EH (cell line): ENCODE results near the gene KRTAP5-3.
A peak's percentile ranks its signal among the peaks of the same experiment; 100 is the strongest.
"Not testable (repeated sequence)": the region's sequence is repeated elsewhere in the genome, so short reads cannot be mapped to it uniquely, and the experiment has no call there.

Experiments
- DNase-seq: peaks from one replicate; pipeline ENCODE4 v3.0.0-alpha.2; 2015; ENCODE audit warnings: low read depth

The KRTAP5-3 gene, protein sequence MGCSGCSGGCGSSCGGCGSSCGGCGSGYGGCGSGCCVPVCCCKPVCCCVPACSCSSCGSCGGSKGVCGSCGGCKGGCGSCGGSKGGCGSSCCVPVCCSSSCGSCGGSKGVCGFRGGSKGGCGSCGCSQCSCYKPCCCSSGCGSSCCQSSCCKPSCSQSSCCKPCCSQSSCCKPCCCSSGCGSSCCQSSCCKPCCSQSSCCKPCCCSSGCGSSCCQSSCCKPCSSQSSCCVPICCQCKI

DNA sequence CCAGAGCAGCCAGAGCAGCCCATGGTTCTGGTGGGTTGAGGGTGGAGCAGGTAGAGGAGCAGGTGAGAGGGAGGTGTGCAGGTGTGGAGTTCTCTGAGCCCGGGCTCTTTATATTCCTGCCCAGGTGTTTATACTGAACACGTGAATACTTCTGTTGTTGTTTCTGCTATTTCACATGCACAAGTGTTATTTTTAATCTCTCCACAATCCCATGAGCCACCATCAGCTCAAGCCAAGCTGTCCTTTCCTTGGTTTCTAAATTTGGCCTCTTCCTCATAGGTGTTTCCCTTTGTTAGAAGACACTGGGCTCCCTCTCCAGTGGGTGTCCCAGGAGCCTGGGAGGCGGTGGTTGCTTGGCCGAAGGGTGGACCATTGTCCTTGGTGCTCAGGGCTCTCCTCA is at the start of gene KRTAP5-3:
TSS of gene KRTAP5-3 (minus strand) at position 101 of the 400 bp plus-strand sequence. CDS start at position 23, 78 bp downstream.
- no peak for DNase-seq

DNA sequence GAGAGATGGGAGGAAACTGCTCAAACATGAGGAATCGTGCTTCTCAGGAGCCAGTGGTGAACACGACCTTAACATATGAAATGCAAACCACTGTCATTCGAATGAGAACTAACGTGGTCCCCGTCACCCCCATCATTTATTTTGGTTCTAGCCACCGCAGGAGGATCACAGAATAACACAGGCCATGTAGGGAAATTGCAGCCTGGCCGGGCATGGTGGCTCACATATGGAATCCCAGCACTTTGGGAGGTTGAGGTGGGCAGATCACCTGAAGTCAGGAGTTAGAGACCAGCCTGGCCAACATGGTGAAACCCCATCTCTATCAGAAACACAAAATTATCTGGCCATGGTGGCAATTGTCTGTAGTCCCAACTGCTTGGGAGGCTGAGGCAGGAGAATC is 48.4 kb upstream of the KRTAP5-3 start:
- DNase-seq = no peak

DNA sequence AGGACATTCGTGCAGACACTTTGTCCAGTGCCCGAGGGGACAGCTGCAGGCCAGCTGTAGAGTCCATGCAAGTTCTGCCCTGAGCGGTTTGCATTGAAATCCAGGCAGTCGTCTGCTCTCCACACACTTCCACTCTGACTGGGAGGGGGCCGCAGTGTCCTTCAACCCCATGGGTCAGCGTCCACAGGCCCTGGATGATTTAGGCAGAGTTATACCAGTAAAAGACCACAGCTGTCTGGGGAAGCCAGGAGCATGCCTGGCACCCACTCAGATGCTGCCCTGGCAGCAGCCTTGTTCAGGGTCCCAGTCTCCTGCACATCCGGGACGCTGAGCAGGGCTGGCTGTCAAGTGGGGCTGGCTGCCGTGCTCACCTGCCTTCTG is 47.8 kb upstream of the KRTAP5-3 start:
- no peak for DNase-seq

DNA sequence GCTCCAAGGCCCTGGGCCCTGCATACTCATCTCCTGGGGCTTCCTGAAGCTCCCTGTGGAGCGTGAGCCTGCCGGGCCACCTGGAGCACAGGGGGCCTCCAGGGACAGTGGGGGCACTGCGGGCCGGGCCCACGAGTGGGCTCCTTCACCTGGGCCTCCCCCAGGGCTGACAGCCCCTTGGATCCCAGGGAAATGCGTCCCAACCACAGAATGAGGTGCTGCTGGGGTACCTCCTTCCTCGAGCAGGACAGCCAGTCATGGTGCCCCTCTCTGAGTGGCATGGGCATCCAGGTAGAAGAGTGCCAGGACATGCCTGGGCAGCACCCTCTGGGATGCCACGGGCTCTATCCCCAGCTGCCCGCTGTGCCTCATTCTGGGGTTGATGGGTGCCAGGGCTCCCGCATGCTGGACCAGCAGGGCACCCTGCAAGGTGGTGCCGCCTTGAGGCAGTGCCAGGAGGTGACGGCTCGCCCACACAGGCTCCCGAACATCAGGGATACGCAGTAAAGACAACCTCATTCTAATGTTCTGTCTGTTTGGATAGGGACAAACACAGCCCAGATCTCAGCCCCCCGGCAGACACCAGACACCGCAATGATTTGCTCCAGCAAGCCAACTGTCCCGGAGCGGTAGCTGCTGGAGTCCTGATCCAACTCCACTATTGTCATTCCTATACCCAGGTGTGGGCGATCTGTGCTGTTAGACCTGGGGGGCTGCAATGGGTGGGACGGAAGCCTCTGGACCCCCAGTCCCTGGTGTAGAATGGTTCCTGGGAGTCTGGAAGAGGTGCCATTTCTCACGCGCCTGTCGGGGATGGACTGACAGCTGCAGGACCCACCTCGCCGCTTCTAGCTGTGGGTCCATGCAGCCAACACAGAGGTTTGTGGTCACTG is 47.2 kb upstream of the KRTAP5-3 start:
- no peak for DNase-seq

DNA sequence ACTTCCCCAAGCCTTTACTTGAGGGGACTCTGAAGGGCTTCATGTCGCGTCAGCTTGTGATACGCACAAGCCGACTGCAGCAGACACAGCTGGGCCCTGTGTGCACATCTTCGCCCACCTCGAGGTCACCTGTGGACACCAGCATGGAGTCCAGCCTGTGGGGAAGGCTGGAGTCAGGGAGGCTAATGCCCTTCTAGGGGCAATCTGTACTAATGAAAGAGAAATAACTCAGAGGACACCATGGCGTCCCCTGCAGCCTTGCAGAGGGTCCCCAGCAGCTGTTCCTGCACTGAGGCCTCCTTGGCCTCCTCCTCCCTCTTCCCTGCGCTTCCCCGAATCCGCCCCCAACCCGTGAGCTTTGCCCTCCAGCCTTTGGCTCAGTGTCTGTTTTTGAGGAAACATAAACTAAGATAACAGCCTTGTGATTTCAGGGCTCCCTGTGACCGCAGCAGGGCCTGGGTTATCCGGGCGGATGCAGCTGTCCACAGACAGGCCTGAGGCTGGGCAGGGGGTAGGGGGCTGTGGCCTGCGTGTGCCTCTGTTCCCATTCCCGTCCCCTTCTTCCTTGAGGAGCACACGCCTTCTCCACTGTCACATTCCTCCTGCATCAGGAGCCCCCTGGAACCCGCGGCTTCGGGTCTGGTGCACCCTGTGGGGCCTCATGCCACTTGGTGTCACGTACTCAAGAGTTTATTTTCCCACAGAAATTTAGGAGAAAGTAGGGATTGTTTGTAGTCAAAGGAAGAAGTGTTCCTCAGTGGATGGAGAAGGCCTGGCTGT is 46.3 kb upstream of the KRTAP5-3 start:
- no peak for DNase-seq

DNA sequence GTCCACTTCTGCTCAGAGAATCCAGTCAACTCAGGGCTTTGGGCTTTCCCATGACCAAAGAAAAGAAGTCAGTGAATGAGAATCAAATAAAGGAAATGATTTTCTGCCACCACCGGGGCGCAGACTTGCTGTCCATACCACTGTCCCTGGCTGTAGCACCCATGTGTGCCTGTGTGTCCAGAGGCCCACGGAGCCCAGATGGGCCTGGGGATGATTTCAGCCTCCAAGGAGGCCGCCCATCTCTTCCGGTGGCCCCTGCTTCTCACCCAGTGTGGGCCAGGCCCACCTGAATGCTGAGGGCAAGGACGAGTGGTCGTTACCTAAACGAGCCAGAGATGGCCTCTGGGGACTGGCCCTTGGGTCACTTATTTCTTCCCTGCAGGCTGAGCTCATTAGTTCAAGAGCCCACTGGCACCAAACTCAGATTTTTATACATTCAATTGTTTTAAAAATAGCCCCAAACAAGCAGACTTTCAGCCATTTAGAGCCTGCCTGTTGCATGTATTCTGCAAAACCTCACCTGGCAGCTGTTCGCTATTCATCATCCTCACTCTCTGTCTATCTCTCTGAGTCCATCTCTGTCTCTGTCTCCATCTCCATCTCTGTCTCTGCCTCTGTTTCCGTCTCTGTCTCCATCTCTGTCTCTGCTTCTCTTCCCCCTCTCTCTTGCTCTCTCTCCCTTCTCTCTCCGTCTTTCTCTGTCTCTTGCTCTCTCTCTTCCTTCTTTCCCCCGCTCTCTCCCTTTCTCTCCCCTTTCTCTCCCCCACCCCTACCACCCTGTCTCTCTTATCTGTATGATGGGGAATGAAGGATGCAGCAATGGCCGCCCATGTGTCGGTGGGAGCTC is 45.5 kb upstream of the KRTAP5-3 start:
- DNase-seq = no peak

DNA sequence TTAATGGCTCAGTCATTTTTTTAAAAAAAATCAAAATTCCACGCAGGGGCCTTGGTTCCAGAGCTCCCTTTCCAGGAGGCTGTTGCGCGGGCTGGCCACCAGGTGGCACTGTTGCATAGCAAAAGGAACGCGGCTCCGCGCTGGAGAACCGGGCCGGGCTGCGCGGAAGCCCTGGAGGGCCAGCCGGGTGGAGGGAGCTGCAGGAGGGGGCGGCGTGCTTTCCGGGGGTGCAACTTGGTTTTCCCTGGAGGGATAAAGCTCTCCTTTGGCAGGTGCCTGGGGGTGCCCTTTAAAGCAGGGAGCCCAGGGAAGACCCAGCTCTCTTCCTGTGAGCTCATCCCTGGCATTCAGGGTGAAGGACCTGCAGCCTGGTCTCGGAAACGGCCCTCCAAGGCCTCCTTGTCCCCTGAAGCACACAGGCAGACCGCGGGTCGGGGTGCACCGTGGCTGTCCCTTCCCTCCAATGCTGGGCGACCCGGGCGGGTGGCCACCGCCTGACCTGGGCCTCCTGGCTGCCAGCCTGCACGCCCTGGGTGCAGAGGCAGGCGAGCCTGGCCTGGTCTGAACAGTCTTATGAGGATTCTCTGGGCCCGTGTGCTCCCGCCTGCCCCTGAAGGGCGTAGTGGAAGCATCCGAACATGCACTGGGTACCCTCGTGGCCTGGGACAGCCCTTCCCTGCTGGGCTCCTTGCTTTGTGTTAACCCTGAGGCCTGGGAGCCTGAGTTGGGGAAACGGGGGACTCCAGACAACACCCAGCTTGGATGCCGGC is 44.7 kb upstream of the KRTAP5-3 start:
- peak; percentile 58 for DNase-seq

DNA sequence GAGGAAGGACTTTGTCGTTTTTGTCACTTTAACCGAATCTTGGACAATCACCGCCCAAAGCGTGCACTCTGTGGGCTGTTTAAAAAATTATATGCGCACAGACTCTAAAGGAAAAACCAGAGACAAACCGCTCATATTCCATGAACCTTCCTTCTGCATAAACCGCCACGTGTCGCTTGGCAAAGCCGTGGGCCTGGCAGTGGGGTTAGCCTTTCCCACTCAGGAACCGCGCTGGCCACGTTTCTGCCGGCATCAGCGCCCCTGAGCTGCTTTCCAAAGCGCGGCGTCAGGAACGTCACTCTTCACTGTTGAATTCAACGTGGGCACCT is 44.1 kb upstream of the KRTAP5-3 start:
- DNase-seq = no peak

DNA sequence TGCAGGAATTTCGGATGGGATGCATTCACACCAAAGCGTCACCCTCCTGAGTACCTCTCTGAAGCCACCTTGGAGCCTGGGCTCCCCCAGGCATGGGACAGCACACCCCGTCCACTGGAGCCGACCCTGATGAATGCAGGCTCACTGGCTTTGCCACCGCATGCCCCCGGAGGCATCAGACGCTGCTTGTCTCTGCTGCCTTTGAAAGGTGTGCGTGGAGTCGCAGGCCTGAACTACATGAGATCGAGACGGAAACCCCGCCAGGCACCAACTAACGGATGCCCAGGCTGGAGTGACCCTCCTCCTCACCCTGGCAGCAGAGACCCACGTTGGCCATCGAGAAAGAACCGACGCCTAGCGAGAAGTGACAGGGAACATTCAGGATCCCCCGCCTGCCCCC is 43.8 kb upstream of the KRTAP5-3 start:
- DNase-seq = no peak

DNA sequence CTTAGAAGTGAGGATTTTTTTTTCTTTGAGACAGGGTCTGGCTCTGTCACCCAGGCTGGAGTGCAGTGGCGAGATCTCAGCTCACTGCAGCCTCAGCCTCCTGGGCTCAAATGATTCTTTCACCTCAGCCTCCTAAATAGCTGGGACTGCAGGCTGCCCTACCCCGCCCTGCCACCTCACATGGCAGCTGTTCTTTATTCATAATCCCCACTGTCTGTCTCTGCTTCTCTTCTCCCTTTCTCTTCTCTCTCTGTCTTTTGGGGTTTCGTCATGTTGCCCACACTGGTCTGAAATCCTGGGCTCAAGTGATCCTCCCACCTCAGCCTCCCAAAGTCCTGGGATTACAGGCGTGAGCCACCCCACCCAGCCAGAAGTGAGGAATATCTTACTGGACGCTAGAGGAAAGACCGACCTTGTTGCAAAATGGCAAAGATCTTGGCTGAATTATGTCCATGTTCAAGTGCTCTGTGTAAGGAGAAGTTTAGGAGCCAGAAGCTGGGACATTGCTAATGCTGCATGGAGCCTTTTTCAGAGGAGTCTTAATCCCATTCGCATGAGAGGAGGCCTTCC is 43.2 kb upstream of the KRTAP5-3 start:
- DNase-seq = no peak

DNA sequence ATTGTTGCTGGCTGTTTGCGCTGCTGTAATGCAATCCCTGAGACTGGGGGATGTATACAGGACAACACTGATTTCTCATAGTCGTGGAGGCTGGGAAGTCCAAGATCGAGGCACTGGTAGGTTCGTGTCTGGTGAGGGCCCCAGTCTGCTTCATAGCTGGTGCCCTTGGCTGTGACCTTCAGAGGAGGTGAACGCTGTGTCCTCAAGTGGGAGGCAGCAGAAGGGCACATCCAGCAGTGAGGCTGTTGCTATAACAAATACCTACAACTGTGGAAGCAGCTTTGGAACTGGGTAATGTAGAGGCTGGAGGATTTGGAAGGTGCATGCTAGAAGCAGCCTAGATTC is 42.6 kb upstream of the KRTAP5-3 start:
- no peak for DNase-seq

DNA sequence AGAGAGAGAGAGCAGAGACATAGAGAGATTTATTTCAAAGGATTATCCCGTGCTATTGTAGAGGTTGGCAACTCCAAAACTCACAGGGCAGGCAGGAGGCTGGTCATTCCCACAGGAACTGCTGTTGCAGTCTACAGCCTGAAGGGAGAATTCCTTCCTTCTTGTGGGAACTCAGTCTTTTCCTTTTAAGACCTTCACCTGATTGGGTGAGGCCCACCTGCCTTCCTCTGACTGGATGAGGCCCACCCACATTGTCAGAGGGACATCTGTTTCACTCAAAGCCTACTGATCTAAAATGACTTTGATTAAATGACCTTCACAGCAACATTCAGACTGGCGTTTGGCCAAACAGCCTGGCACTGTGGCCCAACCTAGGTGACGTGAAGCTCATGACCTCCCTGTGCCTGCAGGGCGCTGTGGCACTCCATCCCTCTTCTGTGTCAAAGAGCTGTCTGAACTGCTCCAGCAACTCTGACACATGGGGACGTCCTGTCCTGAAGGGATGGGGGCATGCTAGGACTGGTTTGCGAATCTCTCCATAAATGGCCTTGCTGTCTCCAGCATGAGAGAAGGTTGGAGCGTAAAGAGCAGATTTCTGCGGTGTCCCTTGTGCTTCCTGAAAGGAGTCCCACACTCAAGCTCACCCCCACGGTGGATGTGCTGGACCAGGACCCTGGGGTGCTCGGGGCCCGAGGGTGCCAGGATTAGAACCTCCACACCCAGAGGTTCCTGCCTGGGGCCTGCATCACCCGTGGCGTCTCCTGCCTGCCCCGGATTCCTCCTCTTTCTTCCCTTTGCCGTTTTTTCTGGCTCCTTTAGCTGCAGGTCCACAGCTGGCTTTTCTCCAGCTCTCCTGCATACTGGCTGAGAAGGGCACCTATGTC is 42.0 kb upstream of the KRTAP5-3 start:
- DNase-seq = no peak

DNA sequence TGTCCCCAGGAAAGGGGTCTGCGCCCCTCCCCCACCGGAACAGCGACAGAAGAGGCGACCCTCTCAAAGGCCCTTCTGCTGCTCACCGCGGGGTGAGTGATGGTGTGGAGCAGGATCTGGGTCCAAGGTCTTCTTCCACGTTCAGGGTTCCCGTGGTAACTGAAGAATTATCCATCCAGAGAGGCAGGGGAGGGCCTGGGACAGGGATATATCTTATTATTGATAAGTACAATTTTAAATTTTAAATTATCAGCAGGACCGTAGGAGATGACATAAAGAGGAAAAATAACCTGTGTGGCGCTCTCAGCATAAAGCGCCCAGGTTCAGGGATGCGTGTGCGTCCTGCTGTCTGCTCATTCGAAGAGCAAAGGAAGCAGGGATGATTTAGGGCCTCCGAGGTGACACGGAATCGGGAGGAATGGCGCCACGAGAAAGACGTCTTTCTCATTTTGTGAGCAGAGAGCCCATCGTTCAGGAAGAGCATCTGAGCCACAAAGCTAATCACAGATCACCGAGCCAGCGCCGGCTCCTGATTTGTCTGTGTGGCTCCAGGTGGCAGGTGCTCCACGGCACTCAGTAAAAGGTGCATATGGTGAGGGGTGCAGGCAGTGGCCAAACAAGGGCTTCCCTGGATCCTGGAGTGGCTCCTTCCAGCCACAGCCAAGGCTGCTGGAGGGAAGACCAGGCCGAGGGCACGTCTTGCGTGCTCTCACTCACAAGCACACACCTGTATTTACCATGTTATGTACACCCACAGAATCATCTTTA is 40.6 kb upstream of the KRTAP5-3 start:
- DNase-seq = no peak

DNA sequence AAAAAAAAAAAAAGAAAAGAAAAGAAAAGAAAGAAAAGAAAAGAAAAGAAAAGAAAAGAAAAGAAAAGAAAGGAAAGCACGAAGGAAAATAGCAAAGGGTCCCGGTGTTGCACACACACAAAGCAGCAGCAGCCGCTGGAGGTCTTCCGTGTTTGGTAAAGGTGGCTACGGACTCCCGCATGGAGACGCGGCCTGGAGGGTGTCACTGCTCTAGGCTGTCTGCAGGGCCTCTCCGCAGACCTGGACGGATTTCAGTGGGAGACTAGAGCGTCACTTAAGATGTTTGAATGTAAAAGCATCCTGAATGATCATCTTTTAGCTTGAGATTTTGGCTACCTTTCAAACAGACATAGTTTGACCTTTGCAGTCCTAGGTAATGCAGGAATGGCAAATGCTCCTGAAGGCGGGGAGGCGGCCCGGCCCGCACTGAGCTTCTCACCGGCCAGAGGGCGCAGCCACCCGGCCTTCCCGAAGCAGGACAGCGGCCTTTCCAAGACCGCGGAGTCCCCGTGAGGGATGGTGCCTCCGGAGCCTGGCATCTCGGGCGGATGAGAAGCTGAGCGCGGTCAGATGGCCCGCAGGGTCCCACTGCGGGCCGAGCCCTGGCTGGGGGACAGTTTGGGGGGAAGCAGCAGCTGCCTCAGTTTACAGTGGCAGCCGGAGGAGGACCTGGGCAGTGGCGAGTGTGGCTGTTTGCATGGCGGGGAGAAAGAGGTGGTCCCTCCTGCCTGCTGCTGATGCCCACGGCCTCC is 39.8 kb upstream of the KRTAP5-3 start:
- DNase-seq = no peak

DNA sequence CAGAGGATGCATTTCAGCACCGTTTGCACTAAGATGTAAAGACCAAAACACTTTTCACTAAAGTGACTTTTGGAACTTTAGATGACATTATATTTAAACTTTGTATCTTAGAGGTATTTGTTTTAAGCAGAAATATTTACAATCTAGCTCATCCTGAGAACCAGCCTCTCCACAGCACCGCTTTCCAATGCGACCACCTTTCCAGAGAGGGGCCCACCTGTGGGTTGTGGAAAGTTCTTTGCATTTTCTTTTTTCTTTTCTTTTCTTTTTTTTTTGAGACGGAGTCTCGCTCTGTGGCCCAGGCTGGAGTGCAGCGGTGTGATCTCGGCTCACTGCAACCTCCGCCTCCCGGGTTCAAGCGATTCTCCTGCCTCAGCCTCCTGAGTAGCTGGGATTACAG is 38.3 kb upstream of the KRTAP5-3 start:
- not testable (repeated sequence) for DNase-seq

DNA sequence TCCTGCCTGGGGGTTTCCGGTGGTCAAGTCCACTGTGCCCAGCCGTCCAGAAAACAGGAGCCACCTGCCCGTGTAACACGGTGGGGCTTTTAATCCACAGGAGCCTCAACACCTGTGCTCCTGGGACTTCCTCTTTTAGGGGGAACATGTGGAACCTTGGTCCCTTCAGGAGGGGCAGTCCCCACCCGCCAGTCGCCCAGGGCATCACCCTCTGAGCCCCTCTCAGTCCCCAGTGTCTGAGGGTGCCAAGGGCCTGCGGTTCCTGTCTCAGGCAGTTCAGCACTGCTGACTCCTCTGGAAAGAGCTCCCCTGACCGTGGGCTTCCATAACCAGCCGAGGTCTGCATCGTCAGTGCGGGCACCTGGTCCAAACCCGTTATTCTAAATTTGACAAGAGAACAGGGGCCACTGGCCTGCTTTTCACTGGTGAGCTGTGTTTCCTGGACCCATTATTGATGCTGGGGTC is 37.1 kb upstream of the KRTAP5-3 start:
- DNase-seq = no peak

DNA sequence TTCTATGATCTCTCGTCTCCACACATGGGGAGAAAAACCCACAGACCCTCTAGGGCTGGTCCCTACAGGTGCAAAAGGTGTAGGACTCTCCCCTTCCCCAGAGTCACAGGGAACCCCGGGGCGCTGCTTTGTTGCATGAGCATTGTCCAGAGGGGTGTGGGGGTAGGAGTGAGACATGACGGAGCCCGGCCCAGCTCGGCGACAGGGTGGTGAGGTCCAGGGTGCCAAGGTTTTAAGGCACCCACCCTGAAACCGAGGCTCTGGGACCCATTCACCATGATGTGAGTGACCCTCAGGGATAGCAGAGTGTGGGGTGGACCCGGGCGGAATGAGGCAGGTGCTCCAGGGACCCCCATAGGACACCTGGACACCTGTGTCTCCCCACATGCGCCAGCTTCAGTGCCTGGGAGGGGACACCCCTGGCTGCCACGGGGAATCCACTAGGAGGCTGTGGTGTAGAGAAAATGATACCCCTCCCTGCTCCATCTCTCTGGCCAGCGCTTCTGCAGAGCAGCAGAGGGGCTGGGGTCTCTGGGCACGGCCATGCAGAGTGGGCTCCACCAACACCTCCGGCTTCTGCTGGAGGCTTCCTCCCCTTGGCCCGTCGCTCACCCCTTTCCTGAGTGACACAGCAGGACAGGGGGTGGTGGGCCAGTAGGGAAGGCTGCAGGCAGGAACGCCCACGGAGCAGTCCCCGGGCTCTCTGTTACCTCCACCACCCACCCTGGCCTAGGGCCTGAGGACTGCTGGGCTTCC is 36.5 kb upstream of the KRTAP5-3 start:
- DNase-seq = no peak
